Measurements from ENCODE around the gene PWWP2B.

Gene PWWP2B

GRCh38 chr10:132460691-132461090, 63.7 kb downstream of the PWWP2B start:
- H3K9me3 Mint-ChIP-seq, result no peaks in the 10 kb centered on the region
- ATAC-seq (replicated peaks), result no peak
- DNase-seq, result no peak
- peaks cover 3 to 5% of the 10 kb centered on the region in 2 donors for H3K27me3 Mint-ChIP-seq
- H3K36me3 Mint-ChIP-seq, result no peaks in the 10 kb centered on the region
- H3K4me3 Mint-ChIP-seq, result no peak overlapping the region
- H3K27ac Mint-ChIP-seq, result no peak overlapping the region
- H3K4me1 Mint-ChIP-seq, result peaks cover 6 to 11% of the 10 kb centered on the region in 2 donors

GRCh38 chr10:132461103-132461682, 64.2 kb downstream of the PWWP2B start:
- ATAC-seq (replicated peaks), result no peak
- Mint-ChIP-seq H3K27ac (no peak overlapping the region), H3K4me1 (peaks cover 6 to 11% of the 10 kb centered on the region in 2 donors), H3K9me3 (no peaks in the 10 kb centered on the region), H3K27me3 (peaks cover 3 to 4% of the 10 kb centered on the region in 2 donors), H3K4me3 (no peak overlapping the region), H3K36me3 (no peaks in the 10 kb centered on the region)
- no peak for DNase-seq

- DNase-seq (no peak), ATAC-seq (replicated peaks) (no peak)
- H3K9me3 Mint-ChIP-seq, result no peaks in the 10 kb centered on the region
- H3K36me3 Mint-ChIP-seq, result no peaks in the 10 kb centered on the region
- peaks cover 6 to 11% of the 10 kb centered on the region in 2 donors for H3K4me1 Mint-ChIP-seq
- peaks cover 0 to 4% of the 10 kb centered on the region in 2 donors for H3K27me3 Mint-ChIP-seq
- H3K27ac Mint-ChIP-seq, result no peak overlapping the region
- H3K4me3 Mint-ChIP-seq, result no peak overlapping the region
These were observed 64.8 kb downstream of the PWWP2B start for GRCh38 chr10:132461683-132462231.

GRCh38 chr10:132462463-132463332, 65.7 kb downstream of the PWWP2B start:
- Mint-ChIP-seq H3K4me1 (peaks cover 6 to 11% of the 10 kb centered on the region in 2 donors), H3K27me3 (peaks cover 0 to 10% of the 10 kb centered on the region in 2 donors), H3K9me3 (no peaks in the 10 kb centered on the region), H3K4me3 (no peak overlapping the region), H3K36me3 (no peaks in the 10 kb centered on the region), H3K27ac (no peak overlapping the region)
- ATAC-seq (replicated peaks) (no peak), DNase-seq (no peak)

GRCh38 chr10:132463333-132464255, 66.6 kb downstream of the PWWP2B start:
- H3K27me3 Mint-ChIP-seq, result peaks cover 0 to 10% of the 10 kb centered on the region in 2 donors
- H3K4me1 Mint-ChIP-seq, result peaks cover 6 to 8% of the 10 kb centered on the region in 2 donors
- H3K9me3 Mint-ChIP-seq, result no peaks in the 10 kb centered on the region
- no peak for DNase-seq
- H3K36me3 Mint-ChIP-seq, result no peaks in the 10 kb centered on the region
- no peak for ATAC-seq (replicated peaks)
- H3K27ac Mint-ChIP-seq, result no peak overlapping the region
- H3K4me3 Mint-ChIP-seq, result no peak overlapping the region

- no peak overlapping the region for H3K27ac Mint-ChIP-seq
- DNase-seq (no peak), ATAC-seq (replicated peaks) (no peak)
- H3K4me3 Mint-ChIP-seq, result no peak overlapping the region
- no peaks in the 10 kb centered on the region for H3K9me3 Mint-ChIP-seq
- H3K4me1 Mint-ChIP-seq, result peaks cover 5 to 6% of the 10 kb centered on the region in 2 donors
- no peaks in the 10 kb centered on the region for H3K36me3 Mint-ChIP-seq
- H3K27me3 Mint-ChIP-seq, result peaks cover 1 to 10% of the 10 kb centered on the region in 2 donors
These were observed 67.5 kb downstream of the PWWP2B start for GRCh38 chr10:132464256-132465192.

GRCh38 chr10:132465193-132465888, 68.3 kb downstream of the PWWP2B start:
- Mint-ChIP-seq H3K27ac (no peak overlapping the region), H3K4me1 (peaks cover 7 to 11% of the 10 kb centered on the region in 2 donors), H3K27me3 (peaks cover 4 to 10% of the 10 kb centered on the region in 2 donors), H3K4me3 (no peak overlapping the region), H3K36me3 (no peaks in the 10 kb centered on the region), H3K9me3 (no peaks in the 10 kb centered on the region)
- no peak for ATAC-seq (replicated peaks)
- no peak for DNase-seq

- Mint-ChIP-seq H3K36me3 (peaks cover 4% of the 10 kb centered on the region in 2 donors), H3K4me3 (no peak overlapping the region), H3K9me3 (peaks cover 0 to 4% of the 10 kb centered on the region in 2 donors), H3K27ac (no peak overlapping the region), H3K27me3 (peaks cover 9 to 16% of the 10 kb centered on the region in 2 donors), H3K4me1 (peaks cover 12 to 18% of the 10 kb centered on the region in 2 donors)
- DNase-seq, result no peak
- ATAC-seq (replicated peaks), result no peak
These were observed 69.0 kb downstream of the PWWP2B start for GRCh38 chr10:132465889-132466519.

GRCh38 chr10:132466520-132467463, 69.8 kb downstream of the PWWP2B start:
- no peak for ATAC-seq (replicated peaks)
- H3K4me1 Mint-ChIP-seq, result peaks cover 13 to 19% of the 10 kb centered on the region in 2 donors
- peaks cover 9 to 19% of the 10 kb centered on the region in 2 donors for H3K27me3 Mint-ChIP-seq
- H3K9me3 Mint-ChIP-seq, result peaks cover 0 to 7% of the 10 kb centered on the region in 2 donors
- no peak for DNase-seq
- no peak overlapping the region for H3K27ac Mint-ChIP-seq
- H3K4me3 Mint-ChIP-seq, result no peak overlapping the region
- H3K36me3 Mint-ChIP-seq, result peaks cover 4 to 5% of the 10 kb centered on the region in 2 donors
